BJ (cell line): ENCODE results near the gene LGALS16. TPM values are rescaled to one million over a fixed set of nuclear protein-coding genes. Genes with fewer than 3 reads are reported as not detected.

Source experiments
- CTCF ChIA-PET: fragments of 350-600 bp; formaldehyde crosslinking; extraction: SDS; loops from one replicate; lab custom pipeline; 2021; ENCODE audit warnings: antibody characterized with exemption, inconsistent platforms; lab: Yijun Ruan, JAX
- POLR2A ChIA-PET: fragments of 300-600 bp; sonication (Branson Sonifier 250); formaldehyde crosslinking; extraction: SDS; loops from one replicate; lab custom pipeline; 2021; ENCODE audit warnings: antibody characterized with exemption; lab: Charles Lee
- DNase-seq: peaks from one replicate; pipeline ENCODE4 v3.0.0-alpha.2; 2011; ENCODE audit warnings: low read depth
- H3K27me3 ChIP-seq: 2 replicates; pipeline ENCODE4 v1.6.0; 2011; ENCODE audit warnings: low read length; ENCODE audit not compliant: control insufficient read depth, insufficient read depth
- H3K36me3 ChIP-seq: 2 replicates; pipeline ENCODE4 v1.5.1; 2011; ENCODE audit warnings: low read length; ENCODE audit not compliant: control insufficient read depth, insufficient read depth
- H3K4me3 ChIP-seq: 2 replicates; pipeline ENCODE4 v1.5.1; 2011; ENCODE audit warnings: low read depth, mild to moderate bottlenecking, control low read depth, low read length
- polyA minus RNA-seq: library from RNA; depleted of rRNA, polyadenylated mRNA; stranded (reverse); fragments of >200 nt; gene quantifications from 2 replicates; pipeline ENCODE4 v1.2.3, GENCODE V29; 2011; rRNA and poly(A)+ RNA removed
- polyA plus RNA-seq: library from polyadenylated mRNA; depleted of rRNA; stranded (reverse); fragments of >200 nt; gene quantifications from 2 replicates; pipeline ENCODE4 v1.2.3, GENCODE V29; 2011; rRNA removed
- TF ChIP-seq, protein P1 (sequence below): IDR thresholded peaks from 2 replicates; pipeline ENCODE4 v1.5.1; 2011; ENCODE audit warnings: low read depth, mild to moderate bottlenecking, control low read depth, inconsistent platforms, low read length, moderate library complexity; ENCODE audit not compliant: insufficient read depth

Gene LGALS16, protein sequence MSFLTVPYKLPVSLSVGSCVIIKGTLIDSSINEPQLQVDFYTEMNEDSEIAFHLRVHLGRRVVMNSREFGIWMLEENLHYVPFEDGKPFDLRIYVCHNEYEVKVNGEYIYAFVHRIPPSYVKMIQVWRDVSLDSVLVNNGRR
- polyA plus RNA-seq: not detected in 2 replicates
- not detected in 2 replicates for polyA minus RNA-seq

DNA sequence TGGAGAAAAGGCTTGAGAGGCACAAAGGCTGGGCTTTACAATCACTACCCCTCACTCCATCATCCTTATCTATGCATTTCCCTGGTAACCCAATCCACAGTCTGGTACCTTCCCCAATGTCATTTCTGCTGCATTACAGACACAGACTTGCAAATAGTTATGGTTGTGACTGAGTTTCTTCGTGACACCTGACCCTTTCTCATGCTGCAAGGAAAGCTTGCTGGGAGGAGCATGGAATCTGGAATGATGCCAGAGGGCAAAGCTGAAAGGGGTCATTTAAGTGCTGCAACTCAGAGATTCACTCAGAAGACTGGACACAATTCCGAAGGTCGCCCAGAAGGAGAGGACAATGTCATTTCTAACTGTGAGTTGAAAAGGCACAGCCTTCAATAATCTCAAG, at the start of gene LGALS16:
TSS of gene LGALS16 (plus strand) at position 301 of the 400 bp plus-strand sequence. CDS start at position 350, 49 bp downstream.
- H3K36me3 ChIP-seq: no peaks in the 10 kb centered on the region
- TF ChIP-seq, protein P1, sequence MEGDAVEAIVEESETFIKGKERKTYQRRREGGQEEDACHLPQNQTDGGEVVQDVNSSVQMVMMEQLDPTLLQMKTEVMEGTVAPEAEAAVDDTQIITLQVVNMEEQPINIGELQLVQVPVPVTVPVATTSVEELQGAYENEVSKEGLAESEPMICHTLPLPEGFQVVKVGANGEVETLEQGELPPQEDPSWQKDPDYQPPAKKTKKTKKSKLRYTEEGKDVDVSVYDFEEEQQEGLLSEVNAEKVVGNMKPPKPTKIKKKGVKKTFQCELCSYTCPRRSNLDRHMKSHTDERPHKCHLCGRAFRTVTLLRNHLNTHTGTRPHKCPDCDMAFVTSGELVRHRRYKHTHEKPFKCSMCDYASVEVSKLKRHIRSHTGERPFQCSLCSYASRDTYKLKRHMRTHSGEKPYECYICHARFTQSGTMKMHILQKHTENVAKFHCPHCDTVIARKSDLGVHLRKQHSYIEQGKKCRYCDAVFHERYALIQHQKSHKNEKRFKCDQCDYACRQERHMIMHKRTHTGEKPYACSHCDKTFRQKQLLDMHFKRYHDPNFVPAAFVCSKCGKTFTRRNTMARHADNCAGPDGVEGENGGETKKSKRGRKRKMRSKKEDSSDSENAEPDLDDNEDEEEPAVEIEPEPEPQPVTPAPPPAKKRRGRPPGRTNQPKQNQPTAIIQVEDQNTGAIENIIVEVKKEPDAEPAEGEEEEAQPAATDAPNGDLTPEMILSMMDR: no peak
- CTCF ChIA-PET: no interaction called here
- DNase-seq: no peak
- H3K27me3 ChIP-seq: no peaks in the 10 kb centered on the region
- POLR2A ChIA-PET: no interaction called here
- H3K4me3 ChIP-seq: no peak within 1 kb of the TSS

DNA sequence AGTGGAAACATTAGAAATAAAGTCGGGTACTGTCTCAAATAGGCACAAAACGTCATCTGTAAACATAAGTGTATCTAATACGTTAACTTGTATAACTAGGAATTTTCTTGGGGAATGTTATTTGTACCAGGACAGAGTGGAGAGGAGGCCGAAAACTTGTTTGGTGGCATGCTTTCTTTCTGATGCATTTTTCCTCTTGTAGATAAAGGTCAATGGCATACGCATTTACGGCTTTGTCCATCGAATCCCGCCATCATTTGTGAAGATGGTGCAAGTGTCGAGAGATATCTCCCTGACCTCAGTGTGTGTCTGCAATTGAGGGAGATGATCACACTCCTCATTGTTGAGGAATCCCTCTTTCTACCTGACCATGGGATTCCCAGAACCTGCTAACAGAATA, 48.7 kb upstream of the LGALS16 start:
- Histone ChIP-seq H3K4me3 (no peak overlapping the region), H3K36me3 (no peaks in the 10 kb centered on the region), H3K27me3 (no peaks in the 10 kb centered on the region; the same call in 1 of the 2 replicates)
- ChIA-PET CTCF (no interaction called here), POLR2A (no interaction called here)
- TF ChIP-seq, protein P1: no peak
- no peak for DNase-seq

DNA sequence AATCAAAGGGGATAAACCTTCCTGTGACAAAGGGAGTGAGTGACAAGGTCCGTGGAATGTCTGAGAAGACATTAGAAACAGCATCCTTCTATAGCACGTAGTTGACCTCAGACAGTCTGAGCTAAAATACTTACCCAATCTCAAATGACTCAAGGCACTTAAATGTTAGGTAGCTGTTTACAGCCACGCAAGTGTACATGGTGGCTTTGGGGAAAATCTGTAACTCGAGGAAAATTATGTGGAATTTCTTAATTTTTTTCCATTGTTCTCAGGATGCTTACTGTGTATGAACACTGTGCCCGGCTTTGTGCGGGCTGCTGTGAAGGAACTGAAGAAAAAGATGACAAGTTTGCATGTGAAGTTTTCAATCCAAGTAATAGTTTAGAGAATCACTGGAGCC, 48.2 kb upstream of the LGALS16 start:
- ChIA-PET CTCF (no interaction called here), POLR2A (no interaction called here)
- Histone ChIP-seq H3K27me3 (no peaks in the 10 kb centered on the region; the same call in 1 of the 2 replicates), H3K4me3 (no peak overlapping the region), H3K36me3 (no peaks in the 10 kb centered on the region)
- no peak for DNase-seq
- TF ChIP-seq, protein P1: no peak

DNA sequence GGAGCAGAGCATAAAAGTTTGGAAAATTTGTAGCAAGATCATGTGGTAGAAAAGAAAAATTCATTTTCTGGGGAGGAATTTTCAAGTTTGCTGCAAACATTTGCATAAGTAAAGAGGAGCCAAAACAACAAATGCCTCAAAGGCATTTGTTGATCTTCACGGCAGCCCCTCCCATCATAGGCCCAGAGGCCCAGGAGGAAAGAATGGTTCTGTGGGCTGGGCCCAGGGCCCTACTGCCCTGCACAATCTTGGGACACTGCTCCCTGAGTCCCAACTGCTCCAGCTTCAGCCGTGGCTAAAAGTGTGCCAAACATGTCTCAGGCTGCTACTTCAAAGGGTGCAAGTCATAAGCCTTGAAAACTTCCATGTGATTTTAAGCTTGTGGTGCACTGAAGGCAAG, 42.1 kb upstream of the LGALS16 start:
- Histone ChIP-seq H3K4me3 (no peak overlapping the region), H3K36me3 (no peaks in the 10 kb centered on the region), H3K27me3 (no peaks in the 10 kb centered on the region)
- no peak for DNase-seq
- TF ChIP-seq, protein P1: no peak
- POLR2A ChIA-PET: no interaction called here
- CTCF ChIA-PET: no interaction called here

DNA sequence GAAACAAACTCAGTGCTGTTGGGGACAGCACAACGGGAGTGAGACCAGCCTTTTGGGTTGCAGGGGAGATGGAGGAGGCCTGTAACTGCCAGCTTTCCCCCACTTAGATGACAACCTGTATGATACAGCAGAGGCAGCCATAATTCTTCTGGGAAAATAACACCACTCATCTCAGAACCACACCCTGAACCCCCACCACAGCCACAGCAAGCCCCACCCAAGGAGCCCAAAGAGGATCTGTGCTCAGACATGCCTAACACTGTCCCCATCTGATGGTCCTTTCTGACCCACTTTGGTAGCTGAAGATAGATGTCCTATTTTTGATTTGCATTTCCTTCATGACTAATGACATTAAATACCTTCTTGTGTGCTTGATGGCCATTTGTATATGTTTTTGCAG, 38.0 kb upstream of the LGALS16 start:
- DNase-seq: no peak
- TF ChIP-seq, protein P1: no peak
- Histone ChIP-seq H3K27me3 (no peaks in the 10 kb centered on the region), H3K4me3 (no peak overlapping the region), H3K36me3 (no peaks in the 10 kb centered on the region)
- ChIA-PET POLR2A (no interaction called here), CTCF (no interaction called here)
